Cardiac septum (tissue), 1 donor: Measurements from ENCODE around the gene IZUMO1. TPM values are rescaled to one million over a fixed set of nuclear protein-coding genes. Genes with fewer than 3 reads are reported as not detected.

Experiments
- total RNA-seq: library from RNA; stranded (reverse); fragmentation: NEBNext Ultra II Directional; extraction: Animal tissue kit (Norgen Biotek cat#: 25700); gene quantifications from one replicate; pipeline ENCODE4 v1.2.1, GENCODE V29; 2021
- donor health status: DM: no; HTN: no; CAD: no.

The IZUMO1 gene
- total RNA-seq, 1 donor from 2014 or later = 0.83 TPM

Other genes with a start within 250 kb of the IZUMO1 start
- gene LMTK3, start 235.1 kb downstream of the IZUMO1 start, total RNA-seq = 3.0 TPM
- gene SULT2B1, start 194.7 kb downstream of the IZUMO1 start, total RNA-seq = 0.19 TPM
- not detected for gene SPACA4, start 140.2 kb downstream of the IZUMO1 start, total RNA-seq
- gene FAM83E, start 131.8 kb downstream of the IZUMO1 start, total RNA-seq = not detected
- 437 TPM for gene RPL18, start 127.7 kb downstream of the IZUMO1 start, total RNA-seq
- gene SPHK2, start 127.4 kb downstream of the IZUMO1 start, total RNA-seq = 8.5 TPM
- gene DBP, start 109.5 kb downstream of the IZUMO1 start, total RNA-seq = 4.4 TPM
- gene CA11, start 100.7 kb downstream of the IZUMO1 start, total RNA-seq = 6.5 TPM
- gene NTN5, start 73.9 kb downstream of the IZUMO1 start, total RNA-seq = not detected
- gene FUT2, start 50.9 kb downstream of the IZUMO1 start, total RNA-seq = not detected
- gene MAMSTR, start 27.2 kb downstream of the IZUMO1 start, total RNA-seq = 3.2 TPM
- gene RASIP1, start 6.3 kb downstream of the IZUMO1 start, total RNA-seq = 13.6 TPM
- 1.6 TPM for gene FUT1, start 5.7 kb upstream of the IZUMO1 start, total RNA-seq
- not detected for gene FGF21, start 8.6 kb upstream of the IZUMO1 start, total RNA-seq
- gene BCAT2, start 64.1 kb upstream of the IZUMO1 start, total RNA-seq = 48.9 TPM
- 1.9 TPM for gene HSD17B14, start 89.6 kb upstream of the IZUMO1 start, total RNA-seq
- gene PLEKHA4, start 121.7 kb upstream of the IZUMO1 start, total RNA-seq = 106 TPM
- 87.0 TPM for gene PPP1R15A, start 125.5 kb upstream of the IZUMO1 start, total RNA-seq
- gene TULP2, start 151.8 kb upstream of the IZUMO1 start, total RNA-seq = 0.67 TPM
- gene NUCB1, start 153.4 kb upstream of the IZUMO1 start, total RNA-seq = 276 TPM
- gene DHDH, start 186.8 kb upstream of the IZUMO1 start, total RNA-seq = not detected
- 25.6 TPM for gene BAX, start 208.0 kb upstream of the IZUMO1 start, total RNA-seq
- 827 TPM for gene FTL, start 218.4 kb upstream of the IZUMO1 start, total RNA-seq
- 175 TPM for gene GYS1, start 246.4 kb upstream of the IZUMO1 start, total RNA-seq
- gene RUVBL2, start 247.0 kb upstream of the IZUMO1 start, total RNA-seq = 39.2 TPM